Measurements from ENCODE around the gene CLEC4F. TPM values are rescaled to one million over a fixed set of nuclear protein-coding genes. Genes with fewer than 3 reads are reported as not detected.

CLEC4F gene
- not detected in 2 replicates for total RNA-seq (2014; rRNA removed; shearing (Covaris generic))

GRCh38 chr2:70820499-70820898 is at the start of gene CLEC4F:
CLEC4F (minus strand) TSS chr2:70820599; CDS start chr2:70820523, 76 bp downstream.

GRCh38 chr2:70835643-70836042 is 15.2 kb upstream of the CLEC4F start, which contains the start of gene CD207:
CD207 (minus strand) TSS chr2:70835816; CDS start chr2:70835776, 40 bp downstream.

DNA sequence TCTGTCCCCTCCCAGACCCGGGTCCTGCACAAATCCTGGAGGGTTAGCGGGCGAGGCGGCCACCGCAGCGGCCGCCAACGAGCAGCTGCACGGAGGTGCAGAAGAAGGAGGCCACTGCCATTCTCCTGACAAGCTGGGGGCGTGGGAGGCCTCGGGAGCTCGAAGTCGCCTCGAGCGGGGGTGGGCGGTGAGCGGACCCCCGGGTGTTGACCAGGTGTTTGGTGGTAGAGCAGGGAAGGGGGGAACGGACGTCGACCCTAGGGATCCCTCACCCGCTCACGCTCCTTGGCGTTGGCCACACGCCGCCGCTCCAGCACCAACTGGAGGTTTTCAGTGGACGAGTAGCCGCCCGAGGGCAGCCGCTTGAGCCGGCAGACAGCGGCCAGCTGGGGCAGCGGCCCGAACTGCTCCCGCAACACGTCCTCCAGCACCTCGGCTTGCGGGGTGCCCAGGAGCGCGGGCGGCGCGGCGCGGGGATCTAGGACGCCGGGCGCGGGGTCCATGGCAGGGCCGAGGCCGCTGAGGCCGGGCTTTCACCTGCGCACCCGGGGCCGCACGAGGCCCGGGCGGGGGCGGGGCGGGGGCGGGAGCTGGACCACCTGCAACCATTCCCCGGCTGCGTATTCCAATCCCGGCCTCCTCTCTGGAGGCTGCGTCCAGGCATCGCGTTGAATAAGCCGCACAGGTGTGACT is 30.1 kb downstream of the CLEC4F start, which contains the start of gene FIGLA:
TSS of gene FIGLA (minus strand) at position 508 of the 693 bp plus-strand sequence. CDS start at position 503, 5 bp downstream.

GRCh38 chr2:70767699-70768589 is 52.5 kb downstream of the CLEC4F start, which contains the start of gene ADD2:
ADD2 (minus strand) TSS chr2:70768200; CDS start chr2:70706408, 61,792 bp downstream.

Small RNA genes lying within 50 kb of the gene (small RNA-seq; reads per million reads assigned to genes)
- gene HMGN2P21: not detected

Other genes with a start within 250 kb of the CLEC4F start
- 11.0 and 20.1 TPM in 2 replicates for gene ADD2, start 52.4 kb downstream of the CLEC4F start, total RNA-seq (2014; rRNA removed; shearing (Covaris generic))
- gene FIGLA, start 30.0 kb downstream of the CLEC4F start, total RNA-seq (2014; rRNA removed; shearing (Covaris generic)): not detected in 2 replicates
- gene CD207, start 15.2 kb upstream of the CLEC4F start, total RNA-seq (2014; rRNA removed; shearing (Covaris generic)): 0.11 TPM in 1 of 2 replicates, not detected in the other
- gene VAX2, start 80.0 kb upstream of the CLEC4F start, total RNA-seq (2014; rRNA removed; shearing (Covaris generic)): 5.8 and 7.5 TPM in 2 replicates
- gene ATP6V1B1, start 115.3 kb upstream of the CLEC4F start, total RNA-seq (2014; rRNA removed; shearing (Covaris generic)): 0.41 and 2.1 TPM in 2 replicates
- 0.05 TPM in 1 of 2 replicates, not detected in the other for gene ANKRD53, start 158.0 kb upstream of the CLEC4F start, total RNA-seq (2014; rRNA removed; shearing (Covaris generic))
- 21.5 and 26.9 TPM in 2 replicates for gene TEX261, start 174.3 kb upstream of the CLEC4F start, total RNA-seq (2014; rRNA removed; shearing (Covaris generic))
- gene NAGK, start 248.0 kb upstream of the CLEC4F start, total RNA-seq (2014; rRNA removed; shearing (Covaris generic)): 23.4 and 26.6 TPM in 2 replicates

Data from A375 (cell line).